ENCODE data around the gene C17orf107. TPM values are rescaled to one million over a fixed set of nuclear protein-coding genes. Genes with fewer than 3 reads are reported as not detected.

C17orf107 gene
- polyA plus RNA-seq, 1 donor (not counting 4 experiments of a cell fraction or from before 2014, with no cell fraction given) = 0.33 TPM

- Histone ChIP-seq H3K27ac (ENCODE audit: control insufficient read depth, insufficient read depth, low read length) (peak overlapping the region; percentile 90), H3K9me1 (ENCODE audit: control insufficient read depth, extremely low read depth, insufficient read depth, low read length) (no peaks in the 10 kb centered on the region), H3K27me3 (ENCODE audit: control insufficient read depth, extremely low read depth, insufficient read depth, low read length) (no peaks in the 10 kb centered on the region), H3K9me3 (ENCODE audit: control insufficient read depth, low read depth, low read length) (no peaks in the 10 kb centered on the region), H3K4me1 (ENCODE audit: control insufficient read depth, extremely low read depth, insufficient read depth, low read length) (peaks cover 78% of the 10 kb centered on the region), H2AFZ (ENCODE audit: control insufficient read depth, low read length) (no peak overlapping the region), H3K9ac (ENCODE audit: control insufficient read depth, extremely low read depth, insufficient read depth, low read length) (peak overlapping the region; percentile 83), H4K20me1 (ENCODE audit: control insufficient read depth, extremely low read depth, insufficient read depth, low read length) (no peaks in the 10 kb centered on the region), H3K79me2 (ENCODE audit: control insufficient read depth, insufficient read depth, low read length) (peaks cover 67% of the 10 kb centered on the region), H3K4me2 (ENCODE audit: control insufficient read depth, extremely low read depth, insufficient read depth, low read depth, low read length) (peak overlapping the region; percentile 92), H3K4me3 (ENCODE audit: control insufficient read depth in 2 of 3, extremely low read depth in 1 of 3, insufficient read depth in 2 of 3, low read depth in 1 of 3, low read length in 3 of 3) (peak overlapping the region; percentile 69 to 90 (median 77)), H3K36me3 (ENCODE audit: control insufficient read depth in 2 of 2, extremely low read depth in 1 of 2, insufficient read depth in 2 of 2, low read length in 2 of 2) (peaks cover 5 to 25% of the 10 kb centered on the region in 2 experiments)
- dilution Hi-C loops (cut with MboI; ENCODE audit: extremely low pct_ligation_motif_present, low sequenced_read_pairs) = no loop called here
- no peak for FAIRE-seq
- TF ChIP-seq EZH2 (IDR thresholded peaks at IDR 0.05; ENCODE audit: low read length) = no peak
- no peak for TF ChIP-seq CTCF (optimal IDR thresholded peaks at IDR 0.05 in 1 of 3, IDR thresholded peaks at IDR 0.05 in 1 of 3, conservative IDR thresholded peaks at IDR 0.05 in 1 of 3; ENCODE audit: extremely low read depth in 1 of 3, insufficient read depth in 2 of 3, low read length in 3 of 3)
- DNase-seq (ENCODE audit: low read depth, low spot score) = no peak
Measured at GRCh38 chr17:4858068-4858881, 41.1 kb upstream of the C17orf107 start.

- H3K27me3 ChIP-seq (ENCODE audit: control insufficient read depth, extremely low read depth, insufficient read depth, low read length) = no peaks in the 10 kb centered on the region
- peak overlapping the region; percentile 92 for H3K4me2 ChIP-seq (ENCODE audit: control insufficient read depth, extremely low read depth, insufficient read depth, low read depth, low read length)
- peak; percentile 99 for FAIRE-seq
- dilution Hi-C loops (cut with MboI; ENCODE audit: extremely low pct_ligation_motif_present, low sequenced_read_pairs) = no loop called here
- no peak for TF ChIP-seq CTCF (optimal IDR thresholded peaks at IDR 0.05 in 1 of 3, IDR thresholded peaks at IDR 0.05 in 1 of 3, conservative IDR thresholded peaks at IDR 0.05 in 1 of 3; ENCODE audit: extremely low read depth in 1 of 3, insufficient read depth in 2 of 3, low read length in 3 of 3)
- TF ChIP-seq EZH2 (IDR thresholded peaks at IDR 0.05; ENCODE audit: low read length) = no peak
- H2AFZ ChIP-seq (ENCODE audit: control insufficient read depth, low read length) = no peak overlapping the region
- peaks cover 6 to 20% of the 10 kb centered on the region in 2 experiments for H3K36me3 ChIP-seq (ENCODE audit: control insufficient read depth in 2 of 2, extremely low read depth in 1 of 2, insufficient read depth in 2 of 2, low read length in 2 of 2)
- peak overlapping the region; percentile 90 for H3K27ac ChIP-seq (ENCODE audit: control insufficient read depth, insufficient read depth, low read length)
- peak; percentile 67 for DNase-seq (ENCODE audit: low read depth, low spot score)
- peak overlapping the region; percentile 69 to 90 (median 77) for H3K4me3 ChIP-seq (ENCODE audit: control insufficient read depth in 2 of 3, extremely low read depth in 1 of 3, insufficient read depth in 2 of 3, low read depth in 1 of 3, low read length in 3 of 3)
- H3K79me2 ChIP-seq (ENCODE audit: control insufficient read depth, insufficient read depth, low read length) = peaks cover 69% of the 10 kb centered on the region
- H3K4me1 ChIP-seq (ENCODE audit: control insufficient read depth, extremely low read depth, insufficient read depth, low read length) = peaks cover 72% of the 10 kb centered on the region
- H4K20me1 ChIP-seq (ENCODE audit: control insufficient read depth, extremely low read depth, insufficient read depth, low read length) = no peaks in the 10 kb centered on the region
- H3K9ac ChIP-seq (ENCODE audit: control insufficient read depth, extremely low read depth, insufficient read depth, low read length) = peak overlapping the region; percentile 83
- no peaks in the 10 kb centered on the region for H3K9me3 ChIP-seq (ENCODE audit: control insufficient read depth, low read depth, low read length)
- H3K9me1 ChIP-seq (ENCODE audit: control insufficient read depth, extremely low read depth, insufficient read depth, low read length) = no peaks in the 10 kb centered on the region
Measured at GRCh38 chr17:4858882-4859260, 40.5 kb upstream of the C17orf107 start.

All from keratinocyte (primary cell).